B cell (primary cell): ENCODE results near the gene PRRX1. TPM values are rescaled to one million over a fixed set of nuclear protein-coding genes. Genes with fewer than 3 reads are reported as not detected.

Source experiments
- ATAC-seq: fragments of 200-7000 bp; cut with Tn5 transposase; one replicate; pipeline ENCODE4 v1.10.0; 2021; ENCODE audit warnings: low read depth, mild to moderate bottlenecking, moderate number of reproducible peaks, moderate library complexity
- CTCF ChIA-PET: fragments of 350-600 bp; sonication (Branson Sonifier 250); formaldehyde crosslinking; loops from one replicate; lab custom pipeline; 2021; ENCODE audit warnings: antibody characterized with exemption, inconsistent platforms; lab: Charles Lee
- POLR2A ChIA-PET: fragments of 350-600 bp; sonication (Branson Sonifier 250); formaldehyde crosslinking; loops from one replicate; lab custom pipeline; 2021; ENCODE audit warnings: antibody characterized with exemption; lab: Charles Lee
- DNase-seq: peaks from one replicate; pipeline ENCODE4 v3.0.0; 2013
- H2AFZ ChIP-seq: 2 replicates; pipeline ENCODE4 v1.6.1; 2012; ENCODE audit warnings: mild to moderate bottlenecking, low read depth, low read length; ENCODE audit not compliant: insufficient read depth, poor library complexity, severe bottlenecking
- H3K27ac ChIP-seq, 2 donors: 1 replicate in 1 of 2; 2 replicates in 1 of 2; pipeline ENCODE4 v1.5.1; 2012 to 2013; ENCODE audit warnings: low read length in 2 of 2, mild to moderate bottlenecking in 2 of 2, moderate library complexity in 1 of 2
- H3K27me3 ChIP-seq, 4 experiments: fragments of 200-600 bp in 1 of 4; sonication (generic) in 1 of 4; replicated peaks in 1 of 4; 1 replicate in 2 of 4; 2 replicates in 2 of 4; pipeline versions ENCODE4 v1.6.1 to v1.7.0; 2013 to 2016; ENCODE audit warnings: low read length in 3 of 4, mild to moderate bottlenecking in 2 of 4, mixed read lengths in 1 of 4, moderate library complexity in 1 of 4; ENCODE audit not compliant: insufficient read depth in 4 of 4, control insufficient read depth in 3 of 4; ENCODE audit errors: control extremely low read depth in 1 of 4
- H3K36me3 ChIP-seq, 2 experiments: replicated peaks in 1 of 2; 1 replicate in 1 of 2; 2 replicates in 1 of 2; pipeline versions ENCODE4 v1.6.1 to v1.7.1; 2013; ENCODE audit warnings: low read length in 1 of 2; ENCODE audit not compliant: insufficient read depth in 2 of 2, control insufficient read depth in 1 of 2; ENCODE audit errors: control extremely low read depth in 1 of 2, extremely low read depth in 1 of 2
- H3K4me1 ChIP-seq, 2 donors: fragments of 200-600 bp in 1 of 2; sonication (generic) in 1 of 2; 1 replicate in 1 of 2; 2 replicates in 1 of 2; pipeline versions ENCODE4 v1.5.1 to v1.6.1; 2013 to 2017; ENCODE audit warnings: low read length in 2 of 2; ENCODE audit not compliant: control insufficient read depth in 2 of 2, insufficient read depth in 2 of 2
- H3K4me2 ChIP-seq: replicated peaks from 2 replicates; pipeline ENCODE3; 2012; ENCODE audit warnings: mild to moderate bottlenecking, low read depth, low read length; ENCODE audit not compliant: poor library complexity, severe bottlenecking
- H3K4me3 ChIP-seq, 5 experiments: fragments of 200-600 bp in 1 of 5; sonication (generic) in 1 of 5; 1 replicate in 3 of 5; 2 replicates in 2 of 5; pipeline versions ENCODE4 v1.5.1 to v1.7.0; 2011 to 2016; ENCODE audit warnings: low read length in 4 of 5, mild to moderate bottlenecking in 4 of 5, low read depth in 2 of 5, control low read depth in 1 of 5, moderate library complexity in 1 of 5; ENCODE audit not compliant: insufficient read depth in 1 of 5; ENCODE audit errors: control extremely low read depth in 1 of 5, extremely low read depth in 1 of 5
- H3K79me2 ChIP-seq: fragments of 200-600 bp; sonication (generic); one replicate; pipeline ENCODE4 v1.6.0; 2016; ENCODE audit warnings: low read length; ENCODE audit not compliant: control insufficient read depth, insufficient read depth
- H3K9ac ChIP-seq: fragments of 200-600 bp; sonication (generic); 2 replicates; pipeline ENCODE4 v1.6.1; 2017; ENCODE audit warnings: mild to moderate bottlenecking, low read length, moderate library complexity
- H3K9me3 ChIP-seq, 3 donors: one replicate each; pipeline versions ENCODE4 v1.6.1 to v1.7.1; 2013; ENCODE audit warnings: low read length in 2 of 3; ENCODE audit not compliant: control insufficient read depth in 2 of 3, insufficient read depth in 1 of 3; ENCODE audit errors: control extremely low read depth in 1 of 3
- H4K20me1 ChIP-seq: 2 replicates; pipeline ENCODE4 v1.6.0; 2012; ENCODE audit warnings: mild to moderate bottlenecking, low read length; ENCODE audit not compliant: insufficient read depth, control insufficient read depth, poor library complexity, severe bottlenecking
- H3K27ac Mint-ChIP-seq: one replicate; pipeline ENCODE4 v1.8.0; 2021; ENCODE audit warnings: mixed read lengths
- H3K27me3 Mint-ChIP-seq: one replicate; pipeline ENCODE4 v1.8.0; 2021; ENCODE audit warnings: mixed read lengths
- H3K4me1 Mint-ChIP-seq: one replicate; pipeline ENCODE4 v1.8.0; 2021; ENCODE audit warnings: mixed read lengths
- H3K4me3 Mint-ChIP-seq: one replicate; pipeline ENCODE4 v1.8.0; 2021; ENCODE audit warnings: mixed read lengths
- H3K9me3 Mint-ChIP-seq: one replicate; pipeline ENCODE4 v1.8.0; 2022; ENCODE audit warnings: mixed read lengths; ENCODE audit not compliant: insufficient read depth
- EZH2 ChIP-seq: IDR thresholded peaks from 2 replicates; pipeline ENCODE4 v1.6.1; 2012; ENCODE audit warnings: borderline replicate concordance, low read depth, mild to moderate bottlenecking, moderate library complexity, low read length; ENCODE audit not compliant: insufficient read depth, poor library complexity, severe bottlenecking
- WGBS: methylation state at CpG from one replicate; pipeline ENCODE4 v1.1.5; 2013; ENCODE audit warnings: missing lambda C conversion rate; ENCODE audit not compliant: insufficient coverage; 5-methylcytosine and 5-hydroxymethylcytosine counted together
- intact Hi-C: fragments of 100-400 bp; cut with micrococcal nuclease; formaldehyde crosslinking; loops from one replicate; pipeline ENCODE4 v1.10.0; 2022
- polyA plus RNA-seq: library from polyadenylated mRNA; depleted of rRNA; stranded (reverse); fragments of >200 nt; gene quantifications from 2 replicates; pipeline ENCODE4 v1.2.3, GENCODE V29; 2012
- total RNA-seq, 2 donors: library from RNA; stranded (reverse); fragments of 120-200 nt in 1 of 2; gene quantifications; 1 replicate in 1 of 2; 2 replicates in 1 of 2; pipeline versions ENCODE4 v1.2.3 to v1.2.4, GENCODE V29; 2013 to 2022
- TF ChIP-seq, protein P1 (sequence below): fragments of 200-600 bp; IDR thresholded peaks from one replicate; pipeline ENCODE4 v1.8.0; 2022; ENCODE audit warnings: antibody characterized with exemption, mild to moderate bottlenecking

PRRX1 gene
- total and polyA plus RNA-seq, 2 donors (not counting 1 experiment from before 2014, with no cell fraction given), result not detected

DNA sequence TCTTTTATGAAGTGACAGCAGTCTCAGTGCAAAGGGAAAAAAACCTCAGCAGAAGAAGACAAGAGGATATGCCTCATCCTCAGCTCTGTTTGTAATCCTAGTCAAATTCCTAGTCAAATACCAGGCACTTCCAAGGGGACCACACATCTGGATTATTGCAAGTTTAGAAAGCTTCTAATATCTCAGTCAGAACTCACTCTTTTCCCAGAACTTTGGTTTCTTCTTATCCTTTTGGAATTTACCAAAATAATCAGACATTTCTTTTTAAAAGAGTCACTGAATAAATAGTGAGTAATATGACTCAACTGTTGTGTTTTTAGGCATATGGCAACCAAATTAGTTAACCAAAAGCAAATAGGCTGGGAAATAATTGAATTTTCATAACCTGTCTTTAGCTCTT is 47.8 kb downstream of the PRRX1 start:
- no peak overlapping the region for H3K9ac ChIP-seq
- H3K27me3 Mint-ChIP-seq, result peaks cover 3% of the 10 kb centered on the region
- H3K9me3 Mint-ChIP-seq, result no peaks in the 10 kb centered on the region
- no peaks in the 10 kb centered on the region for H4K20me1 ChIP-seq
- H3K9me3 ChIP-seq, result no peaks in the 10 kb centered on the region
- no peak overlapping the region for H3K4me3 ChIP-seq
- H3K36me3 ChIP-seq, result no peaks in the 10 kb centered on the region
- no peaks in the 10 kb centered on the region for H3K79me2 ChIP-seq
- no peak overlapping the region for H3K27ac ChIP-seq
- H2AFZ ChIP-seq, result no peak overlapping the region
- intact Hi-C loops, result no loop called here
- H3K4me1 ChIP-seq, result no peaks in the 10 kb centered on the region
- ATAC-seq, result no peak
- CTCF ChIA-PET, result interaction anchor here (0.5 kb wide), 1 partner anchor 21 kb away, joined by 3 read pairs; no protein-coding TSS in a partner anchor
- no peaks in the 10 kb centered on the region for H3K27me3 ChIP-seq
- TF ChIP-seq, protein P1, sequence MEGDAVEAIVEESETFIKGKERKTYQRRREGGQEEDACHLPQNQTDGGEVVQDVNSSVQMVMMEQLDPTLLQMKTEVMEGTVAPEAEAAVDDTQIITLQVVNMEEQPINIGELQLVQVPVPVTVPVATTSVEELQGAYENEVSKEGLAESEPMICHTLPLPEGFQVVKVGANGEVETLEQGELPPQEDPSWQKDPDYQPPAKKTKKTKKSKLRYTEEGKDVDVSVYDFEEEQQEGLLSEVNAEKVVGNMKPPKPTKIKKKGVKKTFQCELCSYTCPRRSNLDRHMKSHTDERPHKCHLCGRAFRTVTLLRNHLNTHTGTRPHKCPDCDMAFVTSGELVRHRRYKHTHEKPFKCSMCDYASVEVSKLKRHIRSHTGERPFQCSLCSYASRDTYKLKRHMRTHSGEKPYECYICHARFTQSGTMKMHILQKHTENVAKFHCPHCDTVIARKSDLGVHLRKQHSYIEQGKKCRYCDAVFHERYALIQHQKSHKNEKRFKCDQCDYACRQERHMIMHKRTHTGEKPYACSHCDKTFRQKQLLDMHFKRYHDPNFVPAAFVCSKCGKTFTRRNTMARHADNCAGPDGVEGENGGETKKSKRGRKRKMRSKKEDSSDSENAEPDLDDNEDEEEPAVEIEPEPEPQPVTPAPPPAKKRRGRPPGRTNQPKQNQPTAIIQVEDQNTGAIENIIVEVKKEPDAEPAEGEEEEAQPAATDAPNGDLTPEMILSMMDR, result no peak
- TF ChIP-seq EZH2, result no peak
- H3K4me3 Mint-ChIP-seq, result no peak overlapping the region
- H3K27ac Mint-ChIP-seq, result no peak overlapping the region
- POLR2A ChIA-PET, result no interaction called here
- no peak for DNase-seq
- H3K4me1 Mint-ChIP-seq, result no peaks in the 10 kb centered on the region
- H3K4me2 ChIP-seq, result no peak overlapping the region

DNA sequence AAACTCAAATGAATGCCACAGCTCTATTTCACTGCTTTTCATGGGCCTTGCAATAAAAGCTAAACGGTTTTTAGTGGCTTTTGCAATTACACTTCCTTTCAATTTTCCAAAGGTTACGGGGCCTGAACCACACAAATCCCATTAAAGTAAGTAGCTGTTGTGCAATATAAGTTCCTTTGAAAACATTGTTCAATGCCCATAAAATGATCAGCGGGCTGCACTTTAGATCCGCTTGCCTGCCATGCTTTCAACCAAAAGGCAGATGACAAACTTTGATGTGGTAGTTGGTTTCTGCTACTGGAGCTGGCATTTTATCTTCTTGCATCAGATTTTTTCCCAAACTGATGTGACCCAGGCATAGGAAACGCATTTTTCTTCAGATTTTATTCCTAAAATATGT is 50.2 kb downstream of the PRRX1 start:
- Histone ChIP-seq H2AFZ (no peak overlapping the region), H3K9ac (no peak overlapping the region), H3K4me2 (no peak overlapping the region), H3K27me3 (no peaks in the 10 kb centered on the region), H3K4me1 (no peaks in the 10 kb centered on the region), H3K36me3 (no peaks in the 10 kb centered on the region), H3K4me3 (no peak overlapping the region), H4K20me1 (no peaks in the 10 kb centered on the region), H3K79me2 (no peaks in the 10 kb centered on the region), H3K27ac (no peak overlapping the region), H3K9me3 (no peaks in the 10 kb centered on the region)
- WGBS, result no CpG with 5 or more reads among the region's 5 CpGs
- intact Hi-C loops, result no loop called here
- Mint-ChIP-seq H3K27me3 (peaks cover 6% of the 10 kb centered on the region), H3K9me3 (no peaks in the 10 kb centered on the region), H3K4me3 (no peak overlapping the region), H3K4me1 (no peaks in the 10 kb centered on the region), H3K27ac (no peak overlapping the region)
- no peak for ATAC-seq
- DNase-seq, result no peak
- TF ChIP-seq, protein P1, result no peak
- TF ChIP-seq EZH2, result no peak
- ChIA-PET POLR2A (no interaction called here), CTCF (no interaction called here)
